Measurements from ENCODE around the gene CNTF. TPM values are rescaled to one million over a fixed set of nuclear protein-coding genes. Genes with fewer than 3 reads are reported as not detected.

CNTF gene
- total RNA-seq, 1 donor from 2014 or later: 1.8 TPM

- no peak for DNase-seq (ENCODE audit: low spot score)
These were observed 15.3 kb upstream of the CNTF start for GRCh38 chr11:58606930-58607714.

GRCh38 chr11:58608331-58608730 lies 14.1 kb upstream of the CNTF start:
- no peak for DNase-seq (ENCODE audit: low spot score)

- no peak for DNase-seq (ENCODE audit: low spot score)
These were observed 12.7 kb upstream of the CNTF start for GRCh38 chr11:58609723-58610122.

- DNase-seq (ENCODE audit: low spot score): no peak
These were observed 9.2 kb upstream of the CNTF start for GRCh38 chr11:58613228-58613627.

GRCh38 chr11:58615559-58615958 lies 6.9 kb upstream of the CNTF start:
- DNase-seq (ENCODE audit: low spot score): no peak

GRCh38 chr11:58616594-58616993 lies 5.9 kb upstream of the CNTF start:
- no peak for DNase-seq (ENCODE audit: low spot score)

GRCh38 chr11:58617976-58618557 lies 4.4 kb upstream of the CNTF start:
- DNase-seq (ENCODE audit: low spot score): no peak

- DNase-seq (ENCODE audit: low spot score): no peak
These were observed 741 bp upstream of the CNTF start for GRCh38 chr11:58621586-58622262.

- DNase-seq (ENCODE audit: low spot score): no peak
These were observed 2.6 kb downstream of the CNTF start for GRCh38 chr11:58625086-58625485.

- no peak for DNase-seq (ENCODE audit: low spot score)
These were observed 3.5 kb downstream of the CNTF start for GRCh38 chr11:58625826-58626460.

GRCh38 chr11:58626934-58627483 lies 4.5 kb downstream of the CNTF start:
- DNase-seq (ENCODE audit: low spot score): no peak

- DNase-seq (ENCODE audit: low spot score): no peak
These were observed 6.0 kb downstream of the CNTF start for GRCh38 chr11:58628446-58628845.

- DNase-seq (ENCODE audit: low spot score): no peak
These were observed 7.4 kb downstream of the CNTF start for GRCh38 chr11:58629857-58630256.

- DNase-seq (ENCODE audit: low spot score): no peak
These were observed 8.9 kb downstream of the CNTF start for GRCh38 chr11:58631378-58631777.

GRCh38 chr11:58632510-58632909 lies 10.0 kb downstream of the CNTF start:
- DNase-seq (ENCODE audit: low spot score): no peak

GRCh38 chr11:58636587-58636986 lies 14.1 kb downstream of the CNTF start:
- DNase-seq (ENCODE audit: low spot score): no peak

- no peak for DNase-seq (ENCODE audit: low spot score)
These were observed 14.9 kb downstream of the CNTF start for GRCh38 chr11:58637371-58637770.

- DNase-seq (ENCODE audit: low spot score): no peak
These were observed 16.6 kb downstream of the CNTF start for GRCh38 chr11:58639103-58639502.

- DNase-seq (ENCODE audit: low spot score): no peak
These were observed 17.2 kb downstream of the CNTF start for GRCh38 chr11:58639669-58640068.

GRCh38 chr11:58640386-58641023 lies 18.0 kb downstream of the CNTF start:
- DNase-seq (ENCODE audit: low spot score): no peak

GRCh38 chr11:58641341-58641740 lies 18.9 kb downstream of the CNTF start:
- no peak for DNase-seq (ENCODE audit: low spot score)
